GM12864 (cell line): ENCODE results near the gene TIMM22.
"Not testable (repeated sequence)": the region's sequence is repeated elsewhere in the genome, so short reads cannot be mapped to it uniquely, and the experiment has no call there.

ENCODE experiments used
- DNase-seq: peaks from one replicate; pipeline ENCODE4 v3.0.0-alpha.2; 2011; ENCODE audit warnings: low read depth
- H3K4me3 ChIP-seq: 2 replicates; pipeline ENCODE4 v1.5.1; 2011; ENCODE audit warnings: mild to moderate bottlenecking, low read depth, low read length, control low read depth
- TF ChIP-seq, protein P1 (sequence below): IDR thresholded peaks from 2 replicates; pipeline ENCODE4 v1.5.1; 2011; ENCODE audit warnings: low read depth, mild to moderate bottlenecking, moderate library complexity, low read length, control low read depth, inconsistent platforms; ENCODE audit errors: missing control alignments

The TIMM22 gene

DNA sequence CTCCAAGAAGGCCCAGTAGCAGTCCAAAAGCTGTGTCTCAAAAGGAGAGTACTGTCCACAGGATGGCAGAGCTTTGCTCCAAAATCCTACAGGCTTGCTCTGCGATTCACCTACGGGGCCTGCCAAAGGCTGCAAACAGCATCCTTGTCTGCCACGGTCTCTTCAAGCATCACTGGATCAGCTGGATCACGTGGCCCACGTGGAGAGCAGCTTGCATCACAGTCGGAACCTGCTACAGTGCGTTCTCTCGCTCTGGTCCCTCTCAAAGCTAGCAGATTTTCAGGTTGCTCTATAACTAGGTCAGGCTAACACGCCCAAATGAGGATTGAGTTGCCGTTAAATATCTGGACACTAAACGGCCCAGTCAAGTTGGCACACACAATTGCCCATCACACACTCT lies 8.4 kb upstream of the TIMM22 start:
- no peak for DNase-seq
- no peak overlapping the region for H3K4me3 ChIP-seq
- TF ChIP-seq, protein P1, sequence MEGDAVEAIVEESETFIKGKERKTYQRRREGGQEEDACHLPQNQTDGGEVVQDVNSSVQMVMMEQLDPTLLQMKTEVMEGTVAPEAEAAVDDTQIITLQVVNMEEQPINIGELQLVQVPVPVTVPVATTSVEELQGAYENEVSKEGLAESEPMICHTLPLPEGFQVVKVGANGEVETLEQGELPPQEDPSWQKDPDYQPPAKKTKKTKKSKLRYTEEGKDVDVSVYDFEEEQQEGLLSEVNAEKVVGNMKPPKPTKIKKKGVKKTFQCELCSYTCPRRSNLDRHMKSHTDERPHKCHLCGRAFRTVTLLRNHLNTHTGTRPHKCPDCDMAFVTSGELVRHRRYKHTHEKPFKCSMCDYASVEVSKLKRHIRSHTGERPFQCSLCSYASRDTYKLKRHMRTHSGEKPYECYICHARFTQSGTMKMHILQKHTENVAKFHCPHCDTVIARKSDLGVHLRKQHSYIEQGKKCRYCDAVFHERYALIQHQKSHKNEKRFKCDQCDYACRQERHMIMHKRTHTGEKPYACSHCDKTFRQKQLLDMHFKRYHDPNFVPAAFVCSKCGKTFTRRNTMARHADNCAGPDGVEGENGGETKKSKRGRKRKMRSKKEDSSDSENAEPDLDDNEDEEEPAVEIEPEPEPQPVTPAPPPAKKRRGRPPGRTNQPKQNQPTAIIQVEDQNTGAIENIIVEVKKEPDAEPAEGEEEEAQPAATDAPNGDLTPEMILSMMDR: no peak

DNA sequence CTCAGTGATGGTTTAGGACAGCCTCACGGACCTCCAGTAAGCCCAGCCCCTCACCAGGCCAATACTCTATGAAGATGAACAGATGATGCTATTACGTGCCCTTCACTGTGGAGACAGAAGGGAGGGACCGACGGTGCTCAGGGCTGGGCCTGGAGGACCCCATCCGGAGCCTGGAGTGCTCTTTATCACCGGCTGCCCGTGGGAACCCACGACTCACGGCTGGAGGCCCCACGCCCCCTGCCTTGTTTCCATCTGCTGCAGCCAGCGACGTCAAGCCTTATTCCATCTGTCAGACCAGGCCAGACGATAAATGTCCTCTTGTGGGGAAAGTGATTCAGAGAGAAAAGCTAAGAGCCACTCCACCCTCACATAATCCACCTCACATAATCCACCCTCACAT lies 4.0 kb upstream of the TIMM22 start:
- DNase-seq: no peak
- no peak overlapping the region for H3K4me3 ChIP-seq
- TF ChIP-seq, protein P1: no peak

DNA sequence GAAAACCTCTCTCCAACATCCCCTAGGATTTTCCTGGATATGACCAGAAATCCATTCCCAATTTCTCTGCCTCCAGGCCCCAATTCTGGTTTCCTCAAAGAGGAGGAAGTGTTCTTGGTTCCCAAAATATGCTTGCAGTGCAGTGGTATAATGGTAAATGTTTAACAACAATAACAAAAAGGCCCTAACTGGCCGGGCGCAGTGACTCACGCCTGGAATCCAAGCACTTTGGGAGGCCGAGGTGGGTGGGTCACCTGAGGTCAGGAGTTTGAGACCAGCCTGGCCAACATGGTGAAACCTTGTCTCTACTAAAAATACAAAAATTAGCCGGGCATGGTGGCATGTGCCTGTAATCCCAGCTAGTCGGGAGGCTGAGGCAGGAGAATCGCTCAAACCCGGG lies 1.6 kb upstream of the TIMM22 start:
- H3K4me3 ChIP-seq, DNase-seq: not testable (repeated sequence)

GRCh38 chr17:998111-998510 lies 1.2 kb downstream of the TIMM22 start:
- TF ChIP-seq, protein P1: no peak
- peak overlapping the region; percentile 64 for H3K4me3 ChIP-seq

GRCh38 chr17:1000597-1001461 lies 3.9 kb downstream of the TIMM22 start:
- H3K4me3 ChIP-seq: no peak overlapping the region
- TF ChIP-seq, protein P1: no peak
- DNase-seq: no peak

More at GRCh38 chr17:998111-998510, 1.2 kb downstream of the TIMM22 start:
- no peak for DNase-seq

DNA sequence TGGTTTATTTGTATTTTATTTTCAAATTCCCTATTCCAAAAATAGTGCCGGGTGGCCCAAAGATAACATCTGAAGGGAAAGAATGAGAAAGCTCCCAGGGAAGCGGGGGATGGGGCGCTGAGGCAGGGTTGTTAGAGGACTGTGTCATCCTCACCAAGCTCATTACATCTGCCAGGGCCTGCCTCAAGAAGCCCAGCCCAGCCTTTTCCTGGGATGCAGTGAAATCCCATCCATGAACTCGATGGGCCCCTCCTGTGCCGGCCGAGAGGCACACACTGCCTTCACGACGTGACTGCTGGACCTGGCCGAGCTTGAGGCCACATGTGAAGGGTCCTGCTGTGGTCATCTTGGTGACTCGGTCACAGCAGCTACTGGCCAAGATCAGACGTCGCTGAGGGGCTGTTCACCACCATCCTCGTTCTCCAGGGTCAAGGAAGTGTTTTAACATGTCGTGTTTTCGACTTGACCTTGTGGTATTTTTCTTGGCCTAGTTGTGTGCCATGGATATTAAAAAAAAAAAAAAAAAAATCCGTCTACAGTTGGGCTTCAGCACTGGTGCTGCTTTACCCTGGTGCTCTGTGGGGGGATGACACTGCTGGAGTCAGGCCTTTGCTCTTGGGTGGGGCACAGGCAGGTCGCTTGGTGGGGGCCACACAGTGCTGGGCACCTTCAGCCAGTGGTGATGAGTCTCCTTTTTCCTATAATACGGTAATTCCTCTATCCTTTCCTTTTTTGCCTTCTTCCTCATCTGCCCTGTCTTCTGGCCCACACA lies 4.9 kb downstream of the TIMM22 start:
- no peak for DNase-seq
- no peak overlapping the region for H3K4me3 ChIP-seq
- TF ChIP-seq, protein P1: no peak

- H3K4me3 ChIP-seq: no peak overlapping the region
- DNase-seq: no peak
- TF ChIP-seq, protein P1: no peak
Observed at GRCh38 chr17:1002412-1002753, 5.5 kb downstream of the TIMM22 start.
